ENCODE data around the gene RHEX. TPM values are rescaled to one million over a fixed set of nuclear protein-coding genes. Genes with fewer than 3 reads are reported as not detected.
A peak's percentile ranks its signal among the peaks of the same experiment; 100 is the strongest.
"Not testable (repeated sequence)": the region's sequence is repeated elsewhere in the genome, so short reads cannot be mapped to it uniquely, and the experiment has no call there.

Gene RHEX
- total RNA-seq, 1 donor from 2014 or later = 0.48 TPM

DNA sequence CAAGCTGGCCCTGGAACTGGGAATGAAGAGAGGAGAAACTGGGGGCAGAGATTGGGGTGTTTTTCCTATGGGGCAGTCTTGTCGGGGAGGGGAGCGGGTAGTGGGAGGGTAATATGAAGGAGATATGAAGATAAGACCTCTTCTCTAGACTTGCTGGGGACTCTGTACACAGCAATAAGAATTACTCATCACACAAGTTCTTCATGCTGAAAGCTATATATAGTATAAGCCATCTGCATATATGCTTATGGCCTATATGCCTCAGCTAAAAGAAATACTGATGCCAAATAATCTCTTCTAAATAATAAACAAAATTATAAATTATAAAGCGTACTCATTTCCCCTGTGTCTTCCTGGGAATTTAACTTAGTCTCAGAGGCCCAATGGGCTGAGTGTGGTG is 7.9 kb downstream of the RHEX start:
- ATAC-seq = no peak

GRCh38 chr1:206062464-206062863 is 9.5 kb downstream of the RHEX start:
- no peak for ATAC-seq

- ATAC-seq = not testable (repeated sequence)
Measured at GRCh38 chr1:206064001-206064400, 11.0 kb downstream of the RHEX start.

DNA sequence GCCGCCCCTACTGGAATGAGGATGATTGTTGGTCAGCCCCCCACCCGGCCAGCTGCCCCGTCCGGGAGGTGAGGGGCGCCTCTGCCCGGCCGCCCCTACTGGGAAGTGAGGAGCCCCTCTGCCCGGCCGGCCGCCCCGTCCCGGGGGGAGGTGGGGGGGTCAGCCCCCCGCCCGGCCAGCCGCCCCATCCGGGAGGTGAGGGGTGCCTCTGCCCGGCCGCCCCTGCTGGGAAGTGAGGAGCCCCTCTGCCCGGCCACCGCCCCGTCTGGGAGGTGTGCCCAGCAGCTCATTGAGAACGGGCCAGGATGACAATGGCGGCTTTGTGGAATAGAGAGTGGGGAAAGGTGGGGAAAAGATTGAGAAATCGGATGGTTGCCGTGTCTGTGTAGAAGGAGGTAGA is 11.5 kb downstream of the RHEX start:
- not testable (repeated sequence) for ATAC-seq

DNA sequence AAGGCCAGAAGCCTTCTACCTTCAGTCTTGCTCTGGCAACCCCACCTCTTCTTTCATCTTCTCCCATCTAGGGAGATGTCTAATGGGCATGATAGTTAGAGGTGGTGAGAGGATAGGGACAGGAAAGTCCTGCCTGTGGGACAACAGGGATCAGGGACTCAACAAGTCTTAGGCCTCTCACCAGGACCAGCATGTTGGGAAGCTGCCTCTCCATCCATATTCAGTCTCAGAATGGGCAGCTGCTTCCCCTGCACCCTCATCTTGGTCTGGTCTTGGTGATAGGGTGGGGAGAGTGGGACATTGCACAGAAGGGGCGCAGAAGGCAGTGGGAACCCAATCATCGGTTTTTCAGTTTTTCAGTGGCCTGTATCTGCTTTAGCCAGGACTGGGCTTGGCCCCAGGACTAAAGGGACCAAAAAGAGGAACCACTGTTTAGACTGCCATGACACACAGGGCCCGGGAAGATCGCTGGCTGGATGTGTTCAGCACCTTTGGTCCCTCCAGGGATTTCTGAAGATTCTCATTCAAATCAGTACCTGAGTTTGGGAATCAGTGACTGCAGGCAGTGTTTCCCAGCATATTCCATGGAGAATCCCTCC is 12.7 kb downstream of the RHEX start:
- ATAC-seq = no peak

DNA sequence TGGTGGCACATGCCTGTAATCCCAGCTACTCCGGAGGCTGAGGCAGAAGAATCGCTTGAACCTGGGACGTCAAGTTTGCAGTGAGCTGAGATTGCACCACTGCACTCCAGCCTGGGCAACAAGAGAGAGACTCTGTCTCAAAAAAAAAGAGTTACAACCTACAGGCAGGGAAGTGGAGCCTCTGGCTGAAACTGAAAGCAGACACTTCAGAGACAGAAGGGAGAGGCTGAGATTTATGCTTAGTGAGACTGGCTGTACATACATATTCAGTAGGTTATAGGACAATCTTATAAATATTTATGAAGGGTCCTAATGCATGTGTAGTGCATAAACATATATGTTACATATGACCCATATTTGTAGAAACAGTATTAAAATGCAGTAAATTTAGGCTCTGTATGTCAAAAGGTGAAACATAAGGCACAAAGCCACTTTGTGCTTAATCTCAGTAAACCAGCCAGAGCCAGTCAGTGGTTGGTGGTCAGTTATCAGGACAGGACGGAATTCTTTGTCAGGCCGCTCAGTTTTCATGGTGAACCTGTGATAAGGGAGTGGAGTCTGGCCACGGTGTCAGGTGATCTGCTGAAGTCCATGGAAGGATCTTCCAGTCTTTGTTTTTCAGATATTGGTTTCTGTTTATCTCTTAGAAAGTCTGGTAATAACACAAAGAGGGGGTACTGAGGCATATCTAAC is 13.7 kb downstream of the RHEX start:
- ATAC-seq = peak; percentile 35

DNA sequence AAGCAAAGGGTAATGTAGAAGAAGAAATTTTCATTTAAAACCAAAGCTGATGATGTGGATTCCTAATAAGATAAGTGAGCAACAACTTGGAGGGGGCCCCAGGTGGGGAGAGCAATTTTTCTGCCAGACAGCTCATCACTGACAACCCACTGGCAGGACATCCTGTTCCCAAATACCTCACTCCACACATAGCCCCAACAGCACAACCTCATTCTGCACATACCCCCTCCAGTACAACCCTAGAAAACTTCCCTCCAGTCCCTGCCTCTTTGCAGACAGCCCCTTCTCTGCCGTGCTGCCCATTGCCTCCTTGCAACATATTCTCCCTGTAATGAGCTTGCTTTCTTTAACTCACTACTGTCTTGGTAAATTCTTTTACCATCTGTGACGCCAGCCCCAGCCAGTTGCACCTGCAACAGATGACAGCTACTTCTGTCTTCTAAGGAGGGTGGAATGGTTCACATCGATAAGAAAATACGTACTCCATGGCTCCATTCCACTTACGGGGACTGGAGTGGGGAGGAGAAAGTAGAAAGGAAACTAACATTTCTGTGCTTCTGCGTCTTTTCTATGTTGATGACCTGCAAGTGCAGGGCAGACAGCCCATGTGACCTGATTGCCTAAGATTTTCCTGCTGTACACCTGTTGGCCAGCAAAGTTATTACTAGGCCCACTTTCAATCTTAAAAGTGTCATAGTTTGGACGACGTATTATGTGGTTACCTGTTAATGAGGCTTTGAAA is 14.7 kb downstream of the RHEX start:
- ATAC-seq = no peak

DNA sequence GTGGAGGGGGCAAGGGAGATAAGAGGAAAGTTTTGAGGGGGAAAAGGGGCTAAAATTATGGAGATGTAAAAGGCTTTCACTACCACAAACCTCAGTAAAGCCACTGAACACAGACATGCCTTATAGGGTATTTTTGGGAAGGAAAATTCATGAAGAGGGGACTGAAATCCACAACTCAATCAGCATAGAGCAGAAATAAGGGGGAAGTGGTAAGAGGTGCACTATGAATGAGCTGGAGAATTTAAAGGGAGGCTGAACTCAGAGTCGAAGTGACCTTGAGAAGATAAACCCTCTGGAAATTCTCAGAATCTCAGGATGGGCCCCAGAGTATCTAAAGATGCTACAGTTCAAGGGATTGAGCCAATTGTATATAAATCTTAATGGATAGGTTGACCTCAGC is 15.3 kb downstream of the RHEX start:
- no peak for ATAC-seq

GRCh38 chr1:206070627-206071304 is 17.8 kb downstream of the RHEX start:
- ATAC-seq = no peak

DNA sequence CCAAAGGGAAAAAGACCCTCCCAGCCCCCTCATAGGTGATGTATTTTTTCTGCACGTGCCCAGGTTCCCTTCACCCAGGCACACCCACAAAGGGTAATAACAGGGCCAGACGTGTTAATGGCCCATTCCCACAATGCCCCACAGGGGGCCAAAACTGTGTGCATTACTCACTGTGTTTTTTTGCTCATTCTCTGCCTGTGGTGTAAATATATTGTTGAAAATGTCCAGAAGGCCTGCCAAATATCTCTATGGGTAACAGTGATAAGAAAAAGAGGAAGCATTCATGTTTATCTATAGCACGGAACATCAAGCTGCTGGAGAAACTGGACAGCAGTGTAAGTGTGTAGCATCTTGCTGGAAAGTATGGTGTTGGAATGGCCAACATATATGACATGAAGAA is 21.9 kb downstream of the RHEX start:
- ATAC-seq = no peak

- ATAC-seq = peak; percentile 94
Measured at GRCh38 chr1:206075786-206076755, 23.1 kb downstream of the RHEX start.

- no peak for ATAC-seq
Measured at GRCh38 chr1:206079135-206079534, 26.2 kb downstream of the RHEX start.

- ATAC-seq = no peak
Measured at GRCh38 chr1:206080026-206080820, 27.2 kb downstream of the RHEX start.

DNA sequence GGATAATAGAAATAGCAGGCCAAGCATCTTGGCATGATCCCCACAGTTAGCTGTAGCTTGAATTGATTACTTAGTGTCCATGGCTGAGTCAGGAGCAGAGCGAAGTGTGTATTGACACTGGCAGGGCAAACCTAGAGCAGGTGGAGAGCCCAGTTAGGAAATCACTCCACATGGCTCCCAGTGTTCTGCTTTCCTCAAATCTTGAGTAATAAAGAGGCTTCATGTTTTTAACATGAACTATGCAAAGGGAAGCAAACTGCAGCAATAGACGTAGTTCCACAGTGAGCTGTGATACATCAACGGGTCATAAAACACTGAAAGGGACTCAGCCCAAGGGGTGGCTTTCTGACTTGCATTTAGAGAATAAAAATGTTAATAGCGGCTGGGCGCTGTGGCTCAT is 28.9 kb downstream of the RHEX start:
- ATAC-seq = no peak

- no peak for ATAC-seq
Measured at GRCh38 chr1:206082831-206083695, 30.1 kb downstream of the RHEX start.

- ATAC-seq = no peak
Measured at GRCh38 chr1:206083750-206084149, 30.8 kb downstream of the RHEX start.

- no peak for ATAC-seq
Measured at GRCh38 chr1:206087091-206087490, 34.1 kb downstream of the RHEX start.

DNA sequence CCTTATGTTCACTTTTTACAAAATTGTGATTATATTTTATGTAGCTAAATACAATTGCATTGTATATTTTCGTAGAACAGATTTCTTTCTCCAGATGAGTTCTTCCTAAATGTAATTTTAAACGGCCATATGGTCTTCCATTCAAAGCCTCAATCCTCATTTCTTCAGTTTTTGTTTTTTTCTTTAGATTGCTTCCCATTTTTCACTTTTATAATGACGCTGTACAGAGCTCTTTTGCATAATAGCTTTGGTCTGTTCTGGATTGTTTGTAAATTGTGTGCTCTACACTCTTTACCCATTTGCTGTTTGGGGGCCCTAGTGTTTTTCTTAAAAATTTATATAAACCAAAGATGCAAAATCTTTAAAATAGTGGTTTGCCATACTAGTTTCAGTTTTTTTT is 36.4 kb downstream of the RHEX start:
- ATAC-seq = no peak

DNA sequence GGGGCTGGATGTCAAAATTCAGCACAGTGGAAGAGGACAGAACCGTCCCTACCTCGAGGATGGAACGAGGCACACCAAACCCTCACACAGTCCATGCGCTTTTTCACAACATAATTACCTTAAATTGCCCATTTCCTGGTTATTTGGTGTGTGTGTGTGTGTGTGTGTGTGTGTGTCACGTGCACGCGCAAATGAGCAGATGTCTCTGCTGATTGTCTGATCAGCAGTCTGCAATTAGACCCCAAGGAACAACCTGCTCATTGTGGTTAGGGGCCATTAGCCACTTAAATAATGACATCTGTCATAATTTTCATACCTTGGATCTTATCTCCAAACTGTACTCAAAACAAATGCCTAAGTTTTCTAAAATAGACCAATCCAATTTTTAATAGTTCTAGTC is 41.1 kb downstream of the RHEX start:
- no peak for ATAC-seq

- no peak for ATAC-seq
Measured at GRCh38 chr1:206097381-206097780, 44.4 kb downstream of the RHEX start.
